Hematopoietic multipotent progenitor cell (in vitro differentiated cells): ENCODE measurements around the gene KIF21B. TPM values are rescaled to one million over a fixed set of nuclear protein-coding genes. Genes with fewer than 3 reads are reported as not detected.
"Not testable (repeated sequence)": the region's sequence is repeated elsewhere in the genome, so short reads cannot be mapped to it uniquely, and the experiment has no call there.

ENCODE experiments used
- DNase-seq, 3 donors: peaks; one replicate each; pipeline ENCODE4 v3.0.0-alpha.2; 2011 to 2015; ENCODE audit warnings: low read depth in 2 of 3, low spot score in 2 of 3
- small RNA-seq: library from RNA; depleted of rRNA; stranded (forward); fragments of <200 nt; gene quantifications from one replicate; pipeline ENCODE3, GENCODE V24; 2012
- total RNA-seq: library from RNA; depleted of rRNA; stranded (reverse); fragments of >200 nt; gene quantifications from one replicate; pipeline ENCODE4 v1.2.3, GENCODE V29; 2012

Gene KIF21B
- total RNA-seq, 1 donor: 10.8 TPM

- no peak for DNase-seq
These were observed 64.9 kb downstream of the KIF21B start for GRCh38 chr1:200958597-200958996.

- no peak for DNase-seq
These were observed 69.1 kb downstream of the KIF21B start for GRCh38 chr1:200954434-200954833.

- DNase-seq: no peak
These were observed 72.5 kb downstream of the KIF21B start for GRCh38 chr1:200951016-200951415.

- no peak for DNase-seq
These were observed 73.9 kb downstream of the KIF21B start for GRCh38 chr1:200949626-200950025.

- DNase-seq: no peak
These were observed 76.4 kb downstream of the KIF21B start for GRCh38 chr1:200947059-200947566.

GRCh38 chr1:200945111-200945510 is 78.4 kb downstream of the KIF21B start:
- DNase-seq: no peak

GRCh38 chr1:200938955-200939354 is 84.6 kb downstream of the KIF21B start:
- peak in 2 of 3 donors; percentile 27 to 52 for DNase-seq

- DNase-seq: not testable (repeated sequence)
These were observed 88.1 kb downstream of the KIF21B start for GRCh38 chr1:200935286-200935962.

GRCh38 chr1:200934676-200935245 is 88.8 kb downstream of the KIF21B start:
- DNase-seq: no peak

- DNase-seq: no peak
These were observed 91.7 kb downstream of the KIF21B start for GRCh38 chr1:200931776-200932175.

- not testable (repeated sequence) for DNase-seq
These were observed 93.2 kb downstream of the KIF21B start for GRCh38 chr1:200930285-200930684.

- no peak for DNase-seq
These were observed 93.8 kb downstream of the KIF21B start for GRCh38 chr1:200929530-200930278.

GRCh38 chr1:200925831-200926230 is 97.7 kb downstream of the KIF21B start:
- DNase-seq: peak in 2 of 3 donors; percentile 13 to 31

GRCh38 chr1:200923601-200924000 is 99.9 kb downstream of the KIF21B start:
- DNase-seq: no peak

GRCh38 chr1:200922406-200922805 is 101.1 kb downstream of the KIF21B start:
- DNase-seq: no peak

- DNase-seq: no peak
These were observed 101.9 kb downstream of the KIF21B start for GRCh38 chr1:200921571-200922110.

Small RNAs within 50 kb of the gene (small RNA-seq; reads per million reads assigned to genes)
- gene RNU6-704P: not detected

Other genes with a start within 250 kb of the KIF21B start
- under 0.01 TPM for gene GPR25, start 150.7 kb downstream of the KIF21B start, total RNA-seq
- under 0.01 TPM for gene INAVA, start 128.8 kb downstream of the KIF21B start, total RNA-seq
- gene CACNA1S, start 88.7 kb upstream of the KIF21B start, total RNA-seq: not detected
- not detected for gene ASCL5, start 103.5 kb upstream of the KIF21B start, total RNA-seq
- gene TMEM9, start 130.8 kb upstream of the KIF21B start, total RNA-seq: 70.3 TPM
- not detected for gene IGFN1, start 167.1 kb upstream of the KIF21B start, total RNA-seq